ENCODE data around the gene GPR50. TPM values are rescaled to one million over a fixed set of nuclear protein-coding genes. Genes with fewer than 3 reads are reported as not detected.

Gene GPR50
- total and polyA plus RNA-seq, 2 of the 13 experiments (the other 11 are each of a cell fraction or from before 2014, with no cell fraction given) = not detected

GRCh38 chrX:151227627-151228026 lies 51.2 kb downstream of the GPR50 start:
- no peak overlapping the region for H3K27ac ChIP-seq (ENCODE audit: extremely low read length, insufficient read depth, low read length)
- no peaks in the 10 kb centered on the region for H3K4me1 ChIP-seq (ENCODE audit: insufficient read depth, low read length)
- no peak overlapping the region for H2AFZ ChIP-seq (ENCODE audit: low read length)
- no peak for ATAC-seq
- WGBS (ENCODE audit: low lambda C conversion rate) = 76% methylated on average over 10 of the region's 30 CpGs
- no TSS peak for BruUV-seq (replicated peaks)
- DNase-seq (ENCODE audit: low spot score) = no peak
- H3K9ac ChIP-seq (ENCODE audit: insufficient read depth, low read depth, low read length) = no peak overlapping the region
- no peaks in the 10 kb centered on the region for H4K20me1 ChIP-seq (ENCODE audit: insufficient read depth, low read length)
- no peaks in the 10 kb centered on the region for H3K36me3 ChIP-seq (replicated peaks in 1 of 2; ENCODE audit: control insufficient read depth in 1 of 2, insufficient read depth in 2 of 2, low read length in 2 of 2)
- H3K27me3 ChIP-seq (ENCODE audit: control insufficient read depth in 1 of 2, insufficient read depth in 2 of 2, low read length in 2 of 2) = no peaks in the 10 kb centered on the region; a peak in 1 of 5 replicates
- H3K79me2 ChIP-seq (ENCODE audit: insufficient read depth, low read length) = no peaks in the 10 kb centered on the region
- no peak overlapping the region for H3K4me2 ChIP-seq (ENCODE audit: low read depth, low read length)
- no peak for FAIRE-seq
- no peak for TF ChIP-seq HHEX (CRISPR knock-in tag; IDR thresholded peaks at IDR 0.05)
- TF ChIP-seq ZNF407 (CRISPR knock-in tag; IDR thresholded peaks at IDR 0.05; ENCODE audit: not compliant biosample characterization) = no peak
- no peak for TF ChIP-seq RNF2 (conservative IDR thresholded peaks at IDR 0.05; ENCODE audit: low read depth)
- intact Hi-C loops (cut with micrococcal nuclease; ENCODE audit: unreplicated experiment) (no loop called here), in situ Hi-C loops (cut with HindIII; ENCODE audit: extremely low pct_ligation_motif_present, low pct_unique_long_range_greater_than_20kb) (no loop called here)
- CTCF ChIA-PET (ENCODE audit: low intra/inter-chr PET ratio, low total read pairs) = no interaction called here
- H3K9me3 ChIP-seq (ENCODE audit: low read length) = no peaks in the 10 kb centered on the region
- POLR2A ChIA-PET = no interaction called here
- H3K4me3 ChIP-seq (replicated peaks in 1 of 3; ENCODE audit: insufficient read depth in 1 of 3, low read depth in 2 of 3, low read length in 3 of 3) = no peak overlapping the region
